SK-N-SH (cell line): Measurements from ENCODE around the gene RBM28. TPM values are rescaled to one million over a fixed set of nuclear protein-coding genes. Genes with fewer than 3 reads are reported as not detected.

ENCODE experiments used
- CTCF ChIA-PET: fragments of 300-600, 350-600 bp; formaldehyde crosslinking; extraction: SDS; loops from one replicate; lab custom pipeline; 2021; lab: Yijun Ruan, JAX
- POLR2A ChIA-PET: fragments of 350-600 bp; sonication (Branson Sonifier 250); formaldehyde crosslinking; extraction: SDS; loops from one replicate; lab custom pipeline; 2020; ENCODE audit warnings: antibody characterized with exemption, inconsistent platforms; lab: Yijun Ruan, JAX
- DNase-seq: peaks from one replicate; pipeline ENCODE4 v3.0.0; 2012
- H2AFZ ChIP-seq: fragments of 200-600 bp; sonication (generic); 2 replicates; pipeline ENCODE4 v1.8.1; 2016; ENCODE audit warnings: antibody characterized with exemption, mild to moderate bottlenecking, low read depth
- H3F3A ChIP-seq: fragments of 200-600 bp; sonication (generic); replicated peaks from 2 replicates; pipeline ENCODE3; 2016; ENCODE audit warnings: antibody characterized with exemption, mild to moderate bottlenecking; ENCODE audit not compliant: insufficient read depth
- H3K27ac ChIP-seq, 2 experiments: fragments of 200-500 bp in 1 of 2; fragments of 200-600 bp in 1 of 2; sonication (Bioruptor generic) in 1 of 2; sonication (generic), shearing (Covaris generic) in 1 of 2; 2 replicates each; pipeline versions ENCODE4 v1.5.1 to v1.6.1; 2014 to 2016; ENCODE audit warnings: low read depth in 2 of 2, inconsistent platforms in 1 of 2, low read length in 1 of 2, mild to moderate bottlenecking in 1 of 2, mixed read lengths in 1 of 2
- H3K27me3 ChIP-seq: fragments of 200-600 bp; sonication (generic), shearing (Covaris generic); 2 replicates; pipeline ENCODE4 v1.6.1; 2016; ENCODE audit warnings: mixed run types; ENCODE audit not compliant: insufficient read depth
- H3K36me3 ChIP-seq, 2 experiments: fragments of 200-500 bp in 1 of 2; fragments of 200-600 bp in 1 of 2; sonication (Bioruptor generic) in 1 of 2; sonication (generic) in 1 of 2; replicated peaks in 1 of 2; 2 replicates each; pipeline versions ENCODE3 to v1.5.1; 2014 to 2016; ENCODE audit warnings: low read length in 1 of 2, mild to moderate bottlenecking in 1 of 2; ENCODE audit not compliant: insufficient read depth in 2 of 2, control insufficient read depth in 1 of 2
- H3K4me1 ChIP-seq, 2 experiments: fragments of 200-500 bp in 1 of 2; fragments of 200-600 bp in 1 of 2; sonication (Bioruptor generic) in 1 of 2; sonication (generic), shearing (Covaris generic) in 1 of 2; 2 replicates each; pipeline versions ENCODE4 v1.5.1 to v1.6.1; 2014 to 2016; ENCODE audit warnings: low read depth in 1 of 2, low read length in 1 of 2, mixed run types in 1 of 2; ENCODE audit not compliant: insufficient read depth in 2 of 2, control insufficient read depth in 1 of 2
- H3K4me2 ChIP-seq: fragments of 200-600 bp; sonication (generic), shearing (Covaris generic); 2 replicates; pipeline ENCODE4 v1.6.1; 2017; ENCODE audit warnings: mixed run types
- H3K4me3 ChIP-seq, 2 experiments: fragments of 200-500 bp in 1 of 2; fragments of 200-600 bp in 1 of 2; sonication (Bioruptor generic) in 1 of 2; sonication (generic), shearing (Covaris generic) in 1 of 2; 2 replicates each; pipeline versions ENCODE4 v1.5.1 to v1.8.1; 2014 to 2016; ENCODE audit warnings: low read depth in 2 of 2, inconsistent platforms in 1 of 2, low read length in 1 of 2, mild to moderate bottlenecking in 1 of 2, mixed read lengths in 1 of 2, moderate library complexity in 1 of 2
- H3K79me2 ChIP-seq: fragments of 200-600 bp; sonication (generic); 2 replicates; pipeline ENCODE4 v1.8.1; 2017; ENCODE audit warnings: mild to moderate bottlenecking; ENCODE audit not compliant: insufficient read depth
- H3K9ac ChIP-seq: fragments of 200-600 bp; sonication (generic); 2 replicates; pipeline ENCODE4 v1.6.1; 2017; ENCODE audit warnings: mixed run types
- H3K9me2 ChIP-seq: fragments of 200-600 bp; sonication (generic); 2 replicates; pipeline ENCODE4 v1.6.1; 2017; ENCODE audit warnings: mixed run types
- H3K9me3 ChIP-seq: fragments of 200-600 bp; sonication (generic); 2 replicates; pipeline ENCODE4 v1.6.1; 2017; ENCODE audit warnings: mixed run types, mild to moderate bottlenecking, moderate library complexity
- H4K20me1 ChIP-seq: fragments of 200-600 bp; sonication (generic); 2 replicates; pipeline ENCODE4 v1.6.1; 2017; ENCODE audit warnings: mild to moderate bottlenecking, mixed run types; ENCODE audit not compliant: insufficient read depth
- CHD2 ChIP-seq: fragments of 150-350 bp; IDR thresholded peaks from 2 replicates; pipeline ENCODE4 v1.6.1; 2018; ENCODE audit warnings: low read length; ENCODE audit not compliant: partially characterized antibody
- ELF1 ChIP-seq: IDR thresholded peaks from 2 replicates; pipeline ENCODE4 v1.4.0; 2012
- EP300 ChIP-seq, 2 experiments: IDR thresholded peaks; 2 replicates each; pipeline versions ENCODE4 v1.4.0 to v1.6.1; 2012; ENCODE audit warnings: borderline replicate concordance in 1 of 2, low read depth in 1 of 2, low read length in 1 of 2
- FOSL2 ChIP-seq: IDR thresholded peaks from 2 replicates; pipeline ENCODE4 v1.4.0; 2012; ENCODE audit warnings: low read depth, mild to moderate bottlenecking, moderate library complexity, borderline replicate concordance
- FOXJ3 ChIP-seq: sonication (generic); formaldehyde crosslinking; IDR thresholded peaks from 2 replicates; pipeline ENCODE4 v1.5.1; 2020; ENCODE audit warnings: mild to moderate bottlenecking, missing genetic modification reagents
- GABPA ChIP-seq: IDR thresholded peaks from 2 replicates; pipeline ENCODE4 v1.4.0; 2012; ENCODE audit warnings: low read depth, mild to moderate bottlenecking
- JUND ChIP-seq: IDR thresholded peaks from 2 replicates; pipeline ENCODE4 v1.4.0; 2012
- MAX ChIP-seq: IDR thresholded peaks from 2 replicates; pipeline ENCODE4 v1.4.0; 2012; ENCODE audit warnings: low read depth
- MEF2A ChIP-seq: IDR thresholded peaks from 2 replicates; pipeline ENCODE4 v1.4.0; 2012; ENCODE audit warnings: low read depth, borderline replicate concordance
- NRF1 ChIP-seq: IDR thresholded peaks from 2 replicates; pipeline ENCODE4 v1.6.1; 2012; ENCODE audit warnings: low read depth, mild to moderate bottlenecking, low read length
- POLR2AphosphoS5 ChIP-seq: IDR thresholded peaks from 2 replicates; pipeline ENCODE4 v1.6.1; 2012; ENCODE audit warnings: low read depth, low read length
- RAD21 ChIP-seq: IDR thresholded peaks from 2 replicates; pipeline ENCODE4 v1.6.1; 2012; ENCODE audit warnings: mild to moderate bottlenecking, low read length
- RCOR1 ChIP-seq: fragments of 150-350 bp; IDR thresholded peaks from 2 replicates; pipeline ENCODE4 v1.6.1; 2017; ENCODE audit warnings: antibody characterized with exemption, low read length
- REST ChIP-seq: IDR thresholded peaks from 2 replicates; pipeline ENCODE4 v1.6.1; 2012; ENCODE audit warnings: mild to moderate bottlenecking, low read depth, low read length, moderate library complexity
- RFX5 ChIP-seq: IDR thresholded peaks from 2 replicates; pipeline ENCODE4 v1.6.1; 2012; ENCODE audit warnings: mild to moderate bottlenecking, improper control_type of control experiment, low read length
- TCF12 ChIP-seq: IDR thresholded peaks from 2 replicates; pipeline ENCODE4 v1.4.0; 2012
- ZBTB33 ChIP-seq: IDR thresholded peaks from 2 replicates; pipeline ENCODE4 v1.4.0; 2012; ENCODE audit warnings: low read depth, borderline replicate concordance
- WGBS: methylation state at CpG from one replicate; pipeline ENCODE4 v1.1.6; 2017; ENCODE audit warnings: low lambda C conversion rate; 5-methylcytosine and 5-hydroxymethylcytosine counted together
- polyA plus RNA-seq, 3 experiments: library from polyadenylated mRNA; depleted of rRNA; stranded (reverse); fragments of >200 nt; gene quantifications; 2 replicates each; pipeline ENCODE4 v1.2.3, GENCODE V29; 2012

RBM28 gene
- polyA plus RNA-seq, 1 of the 3 experiments (the other 2 are of a cell fraction): 29.1 TPM

- Histone ChIP-seq H3K27me3 (no peaks in the 10 kb centered on the region), H3K9me2 (no peaks in the 10 kb centered on the region), H3K9me3 (no peaks in the 10 kb centered on the region), H2AFZ (no peak overlapping the region), H3K36me3 (no peaks in the 10 kb centered on the region), H4K20me1 (no peaks in the 10 kb centered on the region), H3K4me2 (no peak overlapping the region), H3K4me1 (peaks cover 15 to 19% of the 10 kb centered on the region in 2 experiments; a peak in 3 of 4 replicates), H3K79me2 (no peaks in the 10 kb centered on the region), H3F3A (no peaks in the 10 kb centered on the region), H3K27ac (no peak overlapping the region), H3K4me3 (no peak overlapping the region), H3K9ac (no peak overlapping the region)
- ChIA-PET CTCF (interaction anchor here (1.2 kb wide), 1 partner anchor 154 kb away, joined by 3 read pairs; no protein-coding TSS in a partner anchor), POLR2A (no interaction called here)
- no peak for DNase-seq
- 94% methylated on average over 37 of the region's 37 CpGs for whole genome bisulfite sequencing
- TF ChIP-seq JUND (no peak), EP300 (IDR thresholded peaks at IDR 0.05; ENCODE audit: borderline replicate concordance in 1 of 2, low read depth in 1 of 2, low read length in 1 of 2) (no peak), MAX (no peak), FOSL2 (no peak), NRF1 (no peak), RCOR1 (no peak), RFX5 (no peak), TCF12 (no peak), CHD2 (no peak), MEF2A (no peak), RAD21 (no peak), ELF1 (no peak), FOXJ3 (CRISPR knock-in tag) (no peak), POLR2AphosphoS5 (no peak), GABPA (no peak)
These were observed 72.2 kb downstream of the RBM28 start for GRCh38 chr7:128271471-128271941.

- H3K36me3 ChIP-seq: no peaks in the 10 kb centered on the region
- no peaks in the 10 kb centered on the region for H3K27me3 ChIP-seq
- POLR2A ChIA-PET: no interaction called here
- CTCF ChIA-PET: interaction anchor here (1.2 kb wide), 1 partner anchor 155 kb away, joined by 3 read pairs; no protein-coding TSS in a partner anchor
- no peak for DNase-seq
- no peak overlapping the region for H3K4me2 ChIP-seq
- no peak overlapping the region for H3K4me3 ChIP-seq
- H3K79me2 ChIP-seq: no peaks in the 10 kb centered on the region
- no peaks in the 10 kb centered on the region for H4K20me1 ChIP-seq
- 91% methylated on average over 28 of the region's 31 CpGs for WGBS
- TF ChIP-seq REST: no peak
- no peak for TF ChIP-seq ZBTB33
- no peak for TF ChIP-seq CHD2
- no peak for TF ChIP-seq EP300 (IDR thresholded peaks at IDR 0.05; ENCODE audit: borderline replicate concordance in 1 of 2, low read depth in 1 of 2, low read length in 1 of 2)
- TF ChIP-seq GABPA: no peak
- H3F3A ChIP-seq: no peaks in the 10 kb centered on the region
- H3K4me1 ChIP-seq: peaks cover 18 to 26% of the 10 kb centered on the region in 2 experiments; a peak in 3 of 4 replicates
- no peaks in the 10 kb centered on the region for H3K9me2 ChIP-seq
- no peaks in the 10 kb centered on the region for H3K9me3 ChIP-seq
- no peak overlapping the region for H3K9ac ChIP-seq
- no peak overlapping the region for H2AFZ ChIP-seq
- H3K27ac ChIP-seq: no peak overlapping the region
These were observed 72.9 kb downstream of the RBM28 start for GRCh38 chr7:128270826-128271272.
